ENCODE data around the gene TRIM47. TPM values are rescaled to one million over a fixed set of nuclear protein-coding genes. Genes with fewer than 3 reads are reported as not detected.
"Not testable (repeated sequence)": the region's sequence is repeated elsewhere in the genome, so short reads cannot be mapped to it uniquely, and the experiment has no call there.

Gene TRIM47
- total and polyA plus RNA-seq, 2 experiments from 2014 or later = 13.0 to 36.9 TPM

DNA sequence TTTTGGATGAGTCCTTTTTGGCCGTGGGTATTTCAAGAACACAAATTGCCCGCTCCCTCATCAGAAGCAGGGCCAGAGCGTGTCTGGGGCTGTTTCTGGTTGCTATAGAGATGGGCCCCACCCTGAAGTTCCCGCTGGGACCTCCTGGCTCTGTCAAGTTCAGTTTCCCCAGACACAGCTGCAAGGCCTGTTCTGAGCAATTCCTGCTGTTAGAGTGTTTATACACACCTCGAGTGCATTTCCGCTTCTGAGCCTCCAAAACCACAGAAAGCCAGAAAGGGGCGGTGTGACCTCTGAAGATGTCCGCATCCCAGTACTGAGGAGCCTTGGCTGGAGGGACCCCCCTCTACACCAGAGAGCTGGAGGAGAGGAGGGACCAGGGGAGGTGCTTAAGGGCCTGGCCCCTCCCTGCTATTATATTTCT, 13.9 kb downstream of the TRIM47 start:
- Histone ChIP-seq H3K4me3 (no peak overlapping the region), H3K4me2 (peak overlapping the region; percentile 41), H3K9me2 (replicated peaks; ENCODE audit: insufficient read depth) (no peaks in the 10 kb centered on the region), H3K4me1 (ENCODE audit: insufficient read depth) (peaks cover 4% of the 10 kb centered on the region), H3K79me2 (no peaks in the 10 kb centered on the region), H3K9me3 (ENCODE audit: low read depth) (no peaks in the 10 kb centered on the region), H3K36me3 (replicated peaks; ENCODE audit: insufficient read depth, low read depth) (no peaks in the 10 kb centered on the region), H3K27me3 (no peaks in the 10 kb centered on the region), H2AFZ (no peak overlapping the region), H4K20me1 (ENCODE audit: insufficient read depth, poor library complexity, severe bottlenecking) (no peaks in the 10 kb centered on the region), H3K27ac (peak overlapping the region; percentile 78)
- 32% methylated on average over 8 of the region's 8 CpGs for WGBS (ENCODE audit: low lambda C conversion rate, missing lambda C conversion rate)
- TF ChIP-seq, protein P1, sequence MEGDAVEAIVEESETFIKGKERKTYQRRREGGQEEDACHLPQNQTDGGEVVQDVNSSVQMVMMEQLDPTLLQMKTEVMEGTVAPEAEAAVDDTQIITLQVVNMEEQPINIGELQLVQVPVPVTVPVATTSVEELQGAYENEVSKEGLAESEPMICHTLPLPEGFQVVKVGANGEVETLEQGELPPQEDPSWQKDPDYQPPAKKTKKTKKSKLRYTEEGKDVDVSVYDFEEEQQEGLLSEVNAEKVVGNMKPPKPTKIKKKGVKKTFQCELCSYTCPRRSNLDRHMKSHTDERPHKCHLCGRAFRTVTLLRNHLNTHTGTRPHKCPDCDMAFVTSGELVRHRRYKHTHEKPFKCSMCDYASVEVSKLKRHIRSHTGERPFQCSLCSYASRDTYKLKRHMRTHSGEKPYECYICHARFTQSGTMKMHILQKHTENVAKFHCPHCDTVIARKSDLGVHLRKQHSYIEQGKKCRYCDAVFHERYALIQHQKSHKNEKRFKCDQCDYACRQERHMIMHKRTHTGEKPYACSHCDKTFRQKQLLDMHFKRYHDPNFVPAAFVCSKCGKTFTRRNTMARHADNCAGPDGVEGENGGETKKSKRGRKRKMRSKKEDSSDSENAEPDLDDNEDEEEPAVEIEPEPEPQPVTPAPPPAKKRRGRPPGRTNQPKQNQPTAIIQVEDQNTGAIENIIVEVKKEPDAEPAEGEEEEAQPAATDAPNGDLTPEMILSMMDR (IDR thresholded peaks at IDR 0.05; ENCODE audit: poor library complexity) = peak; percentile 9
- no peak for TF ChIP-seq EZH2 (IDR thresholded peaks at IDR 0.05; ENCODE audit: borderline replicate concordance)
- DNase-seq (ENCODE audit: low spot score) = peak; percentile 81

DNA sequence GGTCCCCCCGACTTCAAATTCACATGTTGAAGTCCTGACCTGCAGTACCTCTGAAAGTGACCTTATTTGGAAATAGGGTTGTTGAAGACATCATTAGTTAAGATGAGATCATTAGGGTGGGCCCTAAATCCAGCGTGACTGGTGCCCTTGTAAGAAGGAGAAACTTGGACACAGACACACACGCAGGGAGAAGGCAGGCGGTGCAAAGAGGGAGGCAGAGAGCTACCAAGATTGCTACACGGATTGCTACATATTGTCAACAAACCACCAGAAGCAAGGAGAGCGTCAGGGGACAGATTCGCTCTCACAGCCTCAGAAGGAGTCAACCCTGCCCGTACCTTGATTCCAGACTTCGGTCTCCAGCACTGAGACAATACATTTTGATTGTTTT, 16.5 kb downstream of the TRIM47 start:
- Histone ChIP-seq H3K4me1 (ENCODE audit: insufficient read depth) (peaks cover 4% of the 10 kb centered on the region), H3K4me3 (no peak overlapping the region), H3K27ac (no peak overlapping the region), H2AFZ (no peak overlapping the region), H3K27me3 (no peaks in the 10 kb centered on the region), H3K79me2 (no peaks in the 10 kb centered on the region), H3K36me3 (replicated peaks; ENCODE audit: insufficient read depth, low read depth) (no peaks in the 10 kb centered on the region), H3K4me2 (no peak overlapping the region), H4K20me1 (ENCODE audit: insufficient read depth, poor library complexity, severe bottlenecking) (no peaks in the 10 kb centered on the region), H3K9me3 (ENCODE audit: low read depth) (no peaks in the 10 kb centered on the region), H3K9me2 (replicated peaks; ENCODE audit: insufficient read depth) (no peaks in the 10 kb centered on the region)
- 86% methylated on average over 9 of the region's 9 CpGs for WGBS (ENCODE audit: low lambda C conversion rate, missing lambda C conversion rate)
- DNase-seq (ENCODE audit: low spot score) = no peak
- TF ChIP-seq EZH2phosphoT487 (IDR thresholded peaks at IDR 0.05; ENCODE audit: low read depth, severe bottlenecking, unreplicated experiment) (no peak), EZH2 (IDR thresholded peaks at IDR 0.05; ENCODE audit: borderline replicate concordance) (no peak)
- TF ChIP-seq, protein P1 (IDR thresholded peaks at IDR 0.05; ENCODE audit: poor library complexity) = no peak

DNA sequence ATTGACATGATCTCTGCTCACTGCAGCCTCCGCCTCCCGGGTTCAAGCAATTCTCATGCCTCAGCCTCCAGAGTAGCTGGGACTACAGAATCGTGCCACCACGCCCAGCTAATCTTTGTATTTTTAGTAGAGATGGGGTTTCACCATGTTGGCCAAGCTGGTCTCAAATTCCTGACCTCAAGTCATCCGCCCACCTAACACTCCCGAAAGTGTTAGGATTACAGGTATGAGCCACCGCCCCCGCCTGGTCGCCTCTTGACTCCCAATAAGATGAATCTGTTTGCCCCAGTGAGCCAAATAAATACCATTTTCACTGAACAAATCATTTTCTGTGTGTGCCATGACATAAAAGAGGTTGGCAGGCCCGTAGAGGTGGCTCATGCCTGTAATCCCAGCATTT, 19.0 kb downstream of the TRIM47 start:
- H3K27ac ChIP-seq; H3K27me3 ChIP-seq; H3K4me2 ChIP-seq; H2AFZ ChIP-seq; H4K20me1 ChIP-seq (ENCODE audit: insufficient read depth, poor library complexity, severe bottlenecking); H3K4me3 ChIP-seq; H3K9me2 ChIP-seq (replicated peaks; ENCODE audit: insufficient read depth); H3K36me3 ChIP-seq (replicated peaks; ENCODE audit: insufficient read depth, low read depth); H3K9me3 ChIP-seq (ENCODE audit: low read depth); H3K79me2 ChIP-seq; DNase-seq (ENCODE audit: low spot score); H3K4me1 ChIP-seq (ENCODE audit: insufficient read depth): not testable (repeated sequence)
- 87% methylated on average over 10 of the region's 10 CpGs for WGBS (ENCODE audit: low lambda C conversion rate, missing lambda C conversion rate)

DNA sequence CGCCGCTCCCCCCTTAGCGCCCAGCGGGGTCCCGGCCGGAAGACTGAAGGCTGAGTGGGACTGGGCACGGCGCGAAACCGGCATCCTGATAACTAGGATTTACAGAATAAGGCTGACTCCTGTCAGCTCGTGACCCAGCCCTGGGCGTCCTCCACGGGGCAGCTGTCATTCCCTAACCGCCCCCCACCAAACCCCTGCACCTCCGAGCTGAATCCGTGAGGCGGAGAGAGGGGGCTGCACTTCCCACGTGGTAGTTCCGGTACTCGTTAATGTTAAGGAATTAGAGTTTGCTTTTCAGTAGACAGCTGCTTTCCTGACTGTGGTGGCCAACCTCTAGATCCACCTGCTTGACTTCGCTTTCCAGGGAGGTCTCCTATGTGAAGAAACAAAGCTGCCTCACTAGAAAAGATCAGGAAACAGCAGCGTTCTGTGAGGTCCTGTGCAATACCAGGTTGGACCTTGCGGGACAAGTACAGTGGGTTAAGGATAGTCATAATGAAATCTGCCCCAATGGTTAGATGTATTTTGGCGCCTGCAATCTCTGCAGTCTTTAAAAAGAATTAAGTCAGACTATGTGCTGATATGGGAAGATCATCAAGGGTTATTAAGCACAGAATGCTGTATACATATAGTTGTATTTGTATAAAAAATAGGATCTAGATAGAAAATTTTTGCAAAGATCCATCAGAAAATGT, 22.2 kb downstream of the TRIM47 start:
- Histone ChIP-seq H3K36me3 (replicated peaks; ENCODE audit: insufficient read depth, low read depth) (no peaks in the 10 kb centered on the region), H3K4me3 (peak overlapping the region; percentile 37), H2AFZ (peak overlapping the region; percentile 23), H3K9me3 (ENCODE audit: low read depth) (no peaks in the 10 kb centered on the region), H3K4me1 (ENCODE audit: insufficient read depth) (peaks cover 5% of the 10 kb centered on the region), H3K9me2 (replicated peaks; ENCODE audit: insufficient read depth) (no peaks in the 10 kb centered on the region), H3K27me3 (no peaks in the 10 kb centered on the region), H4K20me1 (ENCODE audit: insufficient read depth, poor library complexity, severe bottlenecking) (no peaks in the 10 kb centered on the region), H3K79me2 (peaks cover 22% of the 10 kb centered on the region), H3K27ac (peak overlapping the region; percentile 91), H3K4me2 (peak overlapping the region; percentile 91)
- WGBS (ENCODE audit: low lambda C conversion rate, missing lambda C conversion rate) = 4% methylated on average over 19 of the region's 24 CpGs
- TF ChIP-seq, protein P1 (IDR thresholded peaks at IDR 0.05; ENCODE audit: poor library complexity) = no peak
- TF ChIP-seq EZH2phosphoT487 (IDR thresholded peaks at IDR 0.05; ENCODE audit: low read depth, severe bottlenecking, unreplicated experiment) = no peak
- TF ChIP-seq EZH2 (IDR thresholded peaks at IDR 0.05; ENCODE audit: borderline replicate concordance) = no peak
- DNase-seq (ENCODE audit: low spot score) = no peak

Measured in hepatocyte (in vitro differentiated cells).